DND-41 (cell line): Measurements from ENCODE around the gene ZNF557.

Experiments
- ATAC-seq: fragments of 200-7000 bp; cut with Tn5 transposase; 3 replicates; pipeline ENCODE4 v1.9.1; 2021; ENCODE audit warnings: low read depth; ENCODE audit not compliant: insufficient read depth
- DNase-seq: peaks from one replicate; pipeline ENCODE4 v3.0.0-alpha.2; 2020
- H2AFZ ChIP-seq: 2 replicates; pipeline ENCODE4 v1.6.0; 2012; ENCODE audit warnings: low read depth, low read length
- H3K27ac ChIP-seq: 2 replicates; pipeline ENCODE4 v1.5.1; 2012; ENCODE audit warnings: low read length, inconsistent platforms
- H3K27me3 ChIP-seq: fragments of 200-600 bp; sonication (generic); 2 replicates; pipeline ENCODE4 v1.6.0; 2012; ENCODE audit warnings: low read length, mild to moderate bottlenecking, inconsistent platforms; ENCODE audit not compliant: insufficient read depth, poor library complexity
- H3K36me3 ChIP-seq: 2 replicates; pipeline ENCODE4 v1.5.1; 2012; ENCODE audit warnings: low read length, inconsistent platforms; ENCODE audit not compliant: insufficient read depth
- H3K4me1 ChIP-seq: 2 replicates; pipeline ENCODE4 v1.5.1; 2012; ENCODE audit warnings: mild to moderate bottlenecking, low read length; ENCODE audit not compliant: insufficient read depth
- H3K4me2 ChIP-seq: 2 replicates; pipeline ENCODE4 v1.6.0; 2012; ENCODE audit warnings: mild to moderate bottlenecking, moderate library complexity, low read length, inconsistent platforms; ENCODE audit not compliant: insufficient read depth
- H3K4me3 ChIP-seq, 2 experiments: fragments of 200-600 bp in 1 of 2; shearing (Covaris generic) in 1 of 2; 2 replicates each; pipeline ENCODE4 v1.5.1; 2012 to 2016; ENCODE audit warnings: inconsistent platforms in 2 of 2, low read length in 2 of 2, mild to moderate bottlenecking in 2 of 2, low read depth in 1 of 2, moderate library complexity in 1 of 2
- H3K79me2 ChIP-seq: 2 replicates; pipeline ENCODE4 v1.6.0; 2012; ENCODE audit warnings: low read length, inconsistent platforms; ENCODE audit not compliant: insufficient read depth
- H3K9ac ChIP-seq: 2 replicates; pipeline ENCODE4 v1.6.0; 2012; ENCODE audit warnings: low read depth, mild to moderate bottlenecking, inconsistent platforms, low read length, moderate library complexity
- H3K9me3 ChIP-seq: 2 replicates; pipeline ENCODE4 v1.5.1; 2012; ENCODE audit warnings: low read length, moderate library complexity, mild to moderate bottlenecking, inconsistent platforms; ENCODE audit not compliant: insufficient read depth, severe bottlenecking
- H4K20me1 ChIP-seq: 2 replicates; pipeline ENCODE4 v1.6.0; 2012; ENCODE audit warnings: low read length; ENCODE audit not compliant: insufficient read depth
- CTCF ChIP-seq: IDR thresholded peaks from 2 replicates; pipeline ENCODE4 v1.5.1; 2012; ENCODE audit warnings: borderline replicate concordance, low read length, moderate library complexity, mild to moderate bottlenecking; ENCODE audit not compliant: poor library complexity, severe bottlenecking; ENCODE audit errors: extremely low read depth
- EZH2 ChIP-seq: IDR thresholded peaks from 3 replicates; pipeline ENCODE4 v1.6.1; 2012; ENCODE audit warnings: borderline replicate concordance, low read depth, mild to moderate bottlenecking, moderate library complexity, low read length, inconsistent platforms; ENCODE audit not compliant: severe bottlenecking

Gene ZNF557

GRCh38 chr19:7098701-7099596 lies 29.4 kb downstream of the ZNF557 start:
- H3K4me1 ChIP-seq, result peaks cover 33% of the 10 kb centered on the region
- peak overlapping the region; percentile 81 for H3K4me2 ChIP-seq
- H2AFZ ChIP-seq, result peak overlapping the region; percentile 94
- H3K27me3 ChIP-seq, result no peaks in the 10 kb centered on the region
- H3K36me3 ChIP-seq, result no peaks in the 10 kb centered on the region
- H3K79me2 ChIP-seq, result no peaks in the 10 kb centered on the region
- H3K27ac ChIP-seq, result peak overlapping the region; percentile 84
- no peaks in the 10 kb centered on the region for H4K20me1 ChIP-seq
- peak overlapping the region; percentile 21 to 70 for H3K4me3 ChIP-seq
- H3K9ac ChIP-seq, result peak overlapping the region; percentile 69
- ATAC-seq (peak; percentile 90), DNase-seq (peak; percentile 91)
- peaks cover 8% of the 10 kb centered on the region for H3K9me3 ChIP-seq
- TF ChIP-seq EZH2 (no peak), CTCF (no peak)

DNA sequence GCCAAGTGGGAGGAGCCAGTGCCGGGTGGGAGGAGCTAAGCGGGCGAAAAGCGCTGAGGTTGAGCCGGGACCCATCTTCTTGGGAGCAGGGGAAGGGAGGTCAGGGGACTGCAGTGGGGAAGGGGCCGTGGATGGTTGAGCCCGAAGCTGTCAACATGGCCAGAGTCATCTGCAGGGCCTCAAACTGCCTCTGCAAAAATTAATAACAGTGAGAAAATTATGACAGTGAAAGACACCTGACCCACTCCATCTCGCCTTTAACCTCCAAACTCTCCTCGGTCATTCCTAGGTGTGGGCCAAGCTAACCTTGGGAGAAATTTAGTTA lies 30.1 kb downstream of the ZNF557 start:
- no peak for ATAC-seq
- Histone ChIP-seq H4K20me1 (no peaks in the 10 kb centered on the region), H3K36me3 (no peaks in the 10 kb centered on the region), H3K79me2 (no peaks in the 10 kb centered on the region), H3K27ac (peak overlapping the region; percentile 84), H3K9ac (peak overlapping the region; percentile 69), H3K4me2 (peak overlapping the region; percentile 81), H2AFZ (peak overlapping the region; percentile 94), H3K27me3 (no peaks in the 10 kb centered on the region), H3K9me3 (peaks cover 6% of the 10 kb centered on the region), H3K4me3 (peak overlapping the region; percentile 21 to 70; a peak in 3 of 4 replicates), H3K4me1 (peaks cover 33% of the 10 kb centered on the region)
- no peak for TF ChIP-seq EZH2
- no peak for TF ChIP-seq CTCF
- DNase-seq, result no peak

DNA sequence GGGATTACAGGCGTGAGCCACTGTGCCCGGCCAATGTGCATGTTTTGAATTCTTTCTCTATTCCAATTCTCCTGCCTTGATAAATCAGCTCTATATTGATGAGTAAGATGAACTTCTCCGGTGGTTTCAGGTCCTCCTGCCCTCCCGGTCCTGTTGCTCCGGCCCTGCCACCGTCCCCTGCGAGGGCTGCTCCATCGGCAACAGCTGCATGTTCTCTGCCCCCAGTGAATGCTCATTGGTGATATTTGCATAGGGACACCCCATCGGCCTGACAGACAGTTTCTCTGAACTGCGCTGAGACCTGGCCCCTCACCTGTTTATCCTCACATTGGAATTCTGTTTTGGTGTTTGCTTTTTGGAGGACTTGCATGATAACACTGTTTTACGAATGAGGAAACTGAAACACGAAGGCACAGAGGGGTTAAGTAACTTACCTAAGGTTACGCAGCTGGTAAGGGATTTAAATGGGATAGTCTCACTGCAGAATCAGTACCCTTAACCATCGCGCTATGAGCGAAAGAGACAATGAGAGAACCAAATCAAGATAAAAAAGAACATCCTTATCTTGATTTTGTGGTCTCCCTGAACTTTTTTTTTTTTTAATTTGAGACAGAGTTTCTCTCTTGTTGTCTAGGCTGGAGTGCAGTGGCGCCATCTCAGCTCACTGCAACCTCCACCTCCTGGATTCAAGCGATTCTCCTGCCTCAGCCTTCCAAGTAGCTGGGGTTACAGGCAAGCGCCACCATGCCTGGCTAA lies 32.2 kb downstream of the ZNF557 start:
- H3K9ac ChIP-seq, result 0 out of 2 replicates have a peak overlapping the region, but pooled peaks have one; percentile 23
- no peak overlapping the region for H3K27ac ChIP-seq
- ATAC-seq (no peak), DNase-seq (no peak)
- H3K9me3 ChIP-seq, result no peaks in the 10 kb centered on the region
- no peak overlapping the region; the same call in 1 of the 2 replicates for H2AFZ ChIP-seq
- H3K4me1 ChIP-seq, result peaks cover 33% of the 10 kb centered on the region
- no peaks in the 10 kb centered on the region for H3K27me3 ChIP-seq
- H3K4me3 ChIP-seq, result 0 out of 4 replicates have a peak overlapping the region, but pooled peaks of 1 of the 2 experiments have one; percentile 12
- H4K20me1 ChIP-seq, result no peaks in the 10 kb centered on the region
- H3K4me2 ChIP-seq, result peak overlapping the region; percentile 47
- H3K79me2 ChIP-seq, result no peaks in the 10 kb centered on the region
- TF ChIP-seq CTCF, result no peak
- no peak for TF ChIP-seq EZH2
- H3K36me3 ChIP-seq, result no peaks in the 10 kb centered on the region
